ENCODE measurements around the gene RAP1GAP2.

The RAP1GAP2 gene

DNA sequence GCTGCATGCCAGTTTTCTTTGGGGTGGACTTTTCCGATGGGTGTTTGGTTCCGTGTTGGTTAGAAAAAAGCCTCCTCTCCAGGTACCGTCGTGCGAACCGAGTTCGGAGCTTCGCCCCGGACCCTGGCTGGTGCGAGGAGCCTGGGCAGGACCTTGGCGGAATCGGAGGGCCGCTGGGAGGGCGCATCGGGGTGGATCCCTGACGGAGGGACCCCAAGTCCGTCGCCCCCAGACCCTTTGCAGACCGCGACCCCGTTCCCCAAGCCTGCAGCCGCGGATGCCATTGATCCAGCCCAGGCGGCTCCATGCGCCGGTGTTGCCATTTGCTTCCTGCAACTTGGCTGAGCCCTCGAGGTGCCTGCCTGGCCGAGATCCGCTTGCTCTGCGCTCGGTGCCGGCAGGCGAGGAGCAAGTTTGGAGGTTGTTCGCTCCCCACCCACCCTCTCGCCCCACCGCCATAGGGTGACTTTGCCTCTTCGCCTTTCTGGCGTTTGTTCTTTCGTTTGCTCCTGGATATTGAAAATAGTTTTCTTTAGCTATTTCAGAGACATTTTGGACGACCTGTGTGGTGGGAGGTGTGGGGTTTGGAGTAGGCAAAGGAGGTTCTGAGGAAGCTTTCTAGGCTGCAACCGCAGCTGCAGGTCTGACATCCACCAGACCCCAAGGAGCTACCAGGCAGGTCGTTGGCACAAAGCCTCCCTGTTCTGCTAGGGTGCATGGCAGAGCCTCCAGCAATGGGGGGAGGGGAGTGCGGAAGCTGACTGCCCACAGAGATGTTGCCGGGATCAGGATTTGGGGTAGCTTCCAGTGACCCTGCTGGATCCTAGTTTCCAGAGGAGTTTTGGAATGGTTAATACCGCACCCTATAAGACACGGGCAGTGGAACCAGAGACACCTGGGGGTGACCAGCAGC lies 58.2 kb downstream of the RAP1GAP2 start:
- DNase-seq: no peak

DNA sequence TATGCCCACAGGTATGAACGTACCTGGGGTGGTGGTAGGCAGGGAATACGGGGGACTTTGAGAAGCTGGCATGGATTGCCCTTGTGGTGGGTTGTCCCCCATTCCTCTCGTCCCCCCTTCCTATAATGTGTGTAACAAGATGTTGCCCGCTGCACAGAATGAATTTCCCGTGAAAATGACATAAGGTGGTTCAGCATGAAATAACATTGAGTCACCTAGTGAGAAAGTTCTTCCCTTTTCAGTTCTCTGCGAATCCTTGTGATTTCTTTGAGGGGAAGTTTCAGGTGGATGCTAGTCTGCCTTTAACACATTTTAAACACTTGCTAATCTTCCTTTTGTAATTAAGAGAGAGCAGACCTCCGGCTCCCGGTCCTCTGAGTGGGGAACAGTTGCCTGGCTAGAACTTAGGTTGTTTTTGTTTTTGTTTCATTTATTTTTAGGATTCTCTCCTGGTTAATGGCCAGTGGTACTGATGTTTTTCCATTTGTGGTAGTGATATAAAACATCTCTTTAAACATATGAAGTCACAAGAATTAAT lies 58.9 kb downstream of the RAP1GAP2 start:
- no peak for DNase-seq

GRCh38 chr17:2856727-2857126 lies 60.5 kb downstream of the RAP1GAP2 start:
- DNase-seq: no peak

GRCh38 chr17:2860045-2860444 lies 63.8 kb downstream of the RAP1GAP2 start:
- no peak for DNase-seq

GRCh38 chr17:2860883-2861282 lies 64.6 kb downstream of the RAP1GAP2 start:
- no peak for DNase-seq

DNA sequence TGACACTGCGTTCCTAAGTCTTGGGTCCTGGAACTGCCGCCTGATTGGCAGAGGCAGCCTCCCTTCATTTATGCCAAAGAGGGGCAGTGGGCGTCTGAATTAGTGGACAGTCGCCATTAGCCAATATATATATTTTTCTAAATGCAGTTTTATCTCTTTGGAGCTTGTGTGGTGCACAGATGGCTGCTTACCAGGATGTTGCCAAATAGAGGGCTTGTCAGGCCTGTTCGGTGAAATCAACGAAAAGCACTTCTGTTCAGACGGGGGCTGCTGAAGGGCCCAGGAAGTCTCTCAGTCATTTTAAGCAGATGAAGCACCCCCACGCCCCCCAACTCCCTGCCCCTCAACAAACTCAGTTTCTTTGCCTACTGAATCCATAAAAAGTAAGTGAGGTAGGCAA lies 66.0 kb downstream of the RAP1GAP2 start:
- peak; percentile 19 for DNase-seq

GRCh38 chr17:2863204-2863603 lies 67.0 kb downstream of the RAP1GAP2 start:
- no peak for DNase-seq

GRCh38 chr17:2865228-2865627 lies 69.0 kb downstream of the RAP1GAP2 start:
- no peak for DNase-seq

DNA sequence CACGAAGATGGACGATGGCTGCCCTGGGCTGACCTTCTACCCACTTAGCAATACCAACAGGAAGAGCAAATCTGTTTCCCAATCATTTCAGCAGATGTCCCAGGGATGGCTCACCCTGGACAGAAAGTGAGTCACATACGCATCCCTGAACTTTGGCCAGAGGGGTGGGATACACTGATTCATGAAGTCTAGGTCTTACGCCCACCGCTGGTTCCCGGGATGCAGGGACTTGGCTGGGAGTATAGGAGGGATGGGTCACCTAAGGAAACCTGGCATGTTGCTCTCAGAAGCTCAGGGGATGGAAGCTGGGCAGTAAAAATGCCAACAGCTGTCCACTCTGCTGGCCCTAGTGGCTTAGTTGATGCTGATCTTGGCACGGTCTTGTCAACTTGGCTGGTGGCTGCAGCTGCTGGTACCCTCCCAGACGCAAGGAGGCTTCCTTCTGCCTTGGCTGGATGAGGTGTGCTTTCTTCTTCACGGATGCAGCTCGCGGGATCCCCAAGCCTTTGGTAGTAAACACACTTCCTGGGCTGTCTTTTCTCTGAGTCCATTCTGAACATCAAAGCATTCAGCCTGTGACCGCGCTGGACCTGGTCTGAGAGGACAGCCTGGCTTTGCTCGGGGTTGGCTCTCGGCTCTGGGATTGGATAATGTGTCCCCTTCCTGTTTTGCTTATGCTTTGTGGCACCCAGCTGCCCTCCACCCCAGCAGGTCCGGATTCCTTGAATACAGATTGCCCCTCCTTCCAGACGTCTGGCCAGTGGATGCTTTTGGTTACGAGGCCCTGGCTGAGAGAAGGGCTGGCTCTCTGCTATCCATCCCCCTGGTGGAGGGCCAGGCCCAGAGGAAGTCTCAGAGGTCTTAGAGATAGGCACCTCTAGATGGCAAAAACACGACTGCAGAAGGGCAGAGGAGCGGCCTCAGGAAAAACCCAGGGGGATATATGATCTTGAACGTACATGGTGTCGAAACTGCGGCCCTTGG lies 71.5 kb downstream of the RAP1GAP2 start:
- DNase-seq: no peak

GRCh38 chr17:2869604-2870003 lies 73.4 kb downstream of the RAP1GAP2 start:
- no peak for DNase-seq

DNA sequence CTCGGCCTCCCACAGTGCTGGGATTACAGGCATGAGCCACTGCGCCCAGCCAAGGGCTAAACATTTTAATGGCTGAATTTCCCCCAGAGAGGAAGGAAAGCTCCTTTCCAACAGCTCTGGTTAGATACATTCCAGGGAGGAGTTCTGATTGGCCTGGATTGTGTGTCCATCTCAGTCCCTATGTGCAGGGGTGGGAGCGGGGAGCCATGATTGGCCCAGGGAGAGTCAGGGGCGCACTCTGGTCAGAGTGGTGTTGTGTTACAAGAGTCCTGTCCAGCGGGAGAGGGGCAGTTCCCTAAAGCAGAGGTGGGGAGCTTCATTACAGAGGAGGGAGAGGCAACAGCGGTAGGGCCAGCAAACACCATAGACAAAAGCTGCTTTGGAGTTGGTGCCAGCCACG lies 75.0 kb downstream of the RAP1GAP2 start:
- no peak for DNase-seq

GRCh38 chr17:2871720-2872119 lies 75.5 kb downstream of the RAP1GAP2 start:
- DNase-seq: no peak

GRCh38 chr17:2872282-2872681 lies 76.0 kb downstream of the RAP1GAP2 start:
- DNase-seq: no peak

GRCh38 chr17:2874189-2874686 lies 78.0 kb downstream of the RAP1GAP2 start:
- no peak for DNase-seq

- DNase-seq: no peak
Observed at GRCh38 chr17:2875608-2876007, 79.4 kb downstream of the RAP1GAP2 start.

DNA sequence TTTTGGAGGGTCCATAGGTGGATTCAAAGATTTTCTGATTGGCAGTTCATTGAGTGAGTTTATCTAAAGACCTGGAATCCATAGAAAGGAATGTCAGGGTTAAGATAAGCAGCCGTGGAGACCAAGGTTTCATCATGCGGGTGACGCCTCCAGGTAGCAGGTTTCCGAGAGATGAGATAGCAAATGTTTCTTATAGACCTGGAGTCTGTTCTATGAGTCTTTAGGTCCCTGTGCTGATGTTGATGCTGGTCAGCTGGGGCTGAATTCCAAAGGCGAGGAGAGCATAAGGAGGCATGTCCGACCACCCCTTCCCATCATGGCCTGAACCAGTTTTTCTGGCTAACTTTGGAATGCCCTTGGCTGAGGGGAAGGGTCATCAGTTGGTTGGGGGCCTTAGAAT lies 80.2 kb downstream of the RAP1GAP2 start:
- no peak for DNase-seq

GRCh38 chr17:2878751-2879254 lies 82.6 kb downstream of the RAP1GAP2 start:
- DNase-seq: no peak

- DNase-seq: no peak
Observed at GRCh38 chr17:2880050-2880449, 83.8 kb downstream of the RAP1GAP2 start.

DNA sequence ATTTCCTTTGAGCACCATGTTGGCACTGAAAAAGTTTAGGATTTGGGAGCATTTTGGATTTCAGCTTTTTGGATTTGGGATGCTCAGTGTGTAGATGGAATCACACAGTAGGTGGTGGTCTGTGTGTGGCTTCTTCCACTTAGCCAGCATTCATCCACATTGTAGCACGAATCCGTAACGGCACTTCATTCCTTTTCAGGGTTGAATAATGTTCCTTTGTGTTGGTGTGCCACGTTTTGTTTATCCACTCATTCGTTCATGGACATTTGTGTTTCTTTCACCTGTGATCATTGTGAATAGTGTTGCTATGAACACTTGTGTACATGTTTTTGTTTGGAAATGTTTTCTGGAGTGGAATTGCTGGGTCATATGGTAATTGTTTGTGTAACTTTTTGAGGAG lies 85.1 kb downstream of the RAP1GAP2 start:
- no peak for DNase-seq

DNA sequence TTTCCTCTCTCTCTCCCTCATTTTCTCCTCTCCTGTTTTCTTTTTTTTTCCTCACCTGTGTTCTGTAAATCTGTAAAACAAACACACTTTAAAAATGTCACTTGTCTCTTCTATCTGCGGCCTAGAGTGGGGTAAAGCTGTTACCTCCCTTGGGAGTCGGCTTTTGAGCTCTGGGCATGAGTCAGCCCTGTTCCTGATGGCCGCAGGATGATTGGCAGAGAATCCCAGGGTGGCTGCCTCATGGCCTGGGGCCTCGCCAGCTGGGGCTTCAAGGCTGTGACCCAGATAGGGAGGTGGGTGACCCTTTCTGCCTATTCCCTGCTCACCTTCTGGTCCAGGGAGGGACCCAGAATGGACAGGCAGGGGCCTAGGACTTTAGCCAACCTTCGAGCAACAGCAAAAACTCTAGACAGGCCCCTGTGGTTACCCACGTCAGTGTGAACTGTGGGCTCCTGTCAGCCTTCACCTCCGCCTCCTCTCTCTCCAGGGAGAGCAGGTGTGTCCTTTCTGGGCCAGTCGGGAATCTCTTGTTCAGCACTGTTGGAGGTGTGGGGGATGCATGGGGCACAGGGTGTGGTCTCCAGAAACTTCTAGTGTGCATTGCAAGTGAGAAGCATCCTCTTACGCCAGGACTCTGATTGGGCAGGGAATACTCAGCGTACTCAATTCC lies 87.4 kb downstream of the RAP1GAP2 start:
- peak; percentile 15 for DNase-seq

DNA sequence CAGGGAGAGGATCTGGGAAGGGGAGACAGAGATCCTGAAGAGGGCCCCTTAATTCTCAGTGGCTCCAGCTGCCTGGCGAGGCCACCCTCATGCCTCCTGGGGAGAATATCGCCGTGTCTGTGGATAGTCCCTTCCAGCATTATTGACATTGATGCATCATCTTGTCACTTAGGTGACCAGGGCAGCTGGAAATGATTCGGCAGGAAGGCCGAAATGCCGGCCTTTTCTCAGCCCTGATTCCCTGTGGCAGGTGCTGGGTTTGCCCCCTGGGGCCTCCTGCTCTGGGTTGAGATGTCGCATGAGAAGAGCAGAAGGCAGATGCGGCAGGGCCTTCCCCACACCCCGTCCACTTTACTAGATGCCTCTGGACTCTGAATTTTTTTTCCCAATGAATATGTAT lies 89.5 kb downstream of the RAP1GAP2 start:
- DNase-seq: no peak

DNA sequence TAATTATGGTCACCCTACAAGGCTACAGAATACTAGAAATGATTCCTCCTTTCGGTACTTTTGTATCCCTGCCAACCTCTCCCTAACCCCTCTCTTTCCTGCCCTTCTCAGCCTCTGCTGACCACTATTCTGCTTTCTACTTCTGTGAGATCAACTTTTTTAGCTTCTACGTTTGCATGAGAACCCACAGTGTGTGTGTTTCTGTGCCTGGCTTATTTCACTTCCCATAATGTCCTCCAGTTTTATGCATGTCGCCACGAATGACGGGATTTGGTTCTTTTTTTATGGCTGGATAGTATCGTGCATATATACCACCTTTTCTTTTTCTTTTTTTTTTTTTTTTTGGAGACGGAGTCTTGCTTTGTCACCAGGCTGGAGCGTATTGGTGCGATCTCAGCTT lies 92.1 kb downstream of the RAP1GAP2 start:
- no peak for DNase-seq
